Stimulated activated CD8-positive, alpha-beta memory T cell treated with anti-CD3 and anti-CD28 coated beads, Interleukin-12 subunit alpha, Interleukin-12 subunit beta, amount 100 ng/mL, for 24 hours (primary cell): ENCODE results near the gene CFAP68.
A peak's percentile ranks its signal among the peaks of the same experiment; 100 is the strongest.

ENCODE experiments used
- DNase-seq: peaks from one replicate; pipeline ENCODE4 v3.0.0-alpha.2; 2020; ENCODE audit errors: extremely low read depth

CFAP68 gene

GRCh38 chr11:111878849-111879636, at the start of gene CFAP68, which contains the start of gene FDXACB1:
TSS of gene CFAP68 (plus strand) at chr11:111879541. CDS start at chr11:111879561, 20 bp downstream.
TSS of gene FDXACB1 (minus strand) at chr11:111879165. CDS start at chr11:111879132, 33 bp downstream.
- DNase-seq, result peak; percentile 86

- no peak for DNase-seq
Observed at GRCh38 chr11:111833524-111833923, 45.8 kb upstream of the CFAP68 start.

DNA sequence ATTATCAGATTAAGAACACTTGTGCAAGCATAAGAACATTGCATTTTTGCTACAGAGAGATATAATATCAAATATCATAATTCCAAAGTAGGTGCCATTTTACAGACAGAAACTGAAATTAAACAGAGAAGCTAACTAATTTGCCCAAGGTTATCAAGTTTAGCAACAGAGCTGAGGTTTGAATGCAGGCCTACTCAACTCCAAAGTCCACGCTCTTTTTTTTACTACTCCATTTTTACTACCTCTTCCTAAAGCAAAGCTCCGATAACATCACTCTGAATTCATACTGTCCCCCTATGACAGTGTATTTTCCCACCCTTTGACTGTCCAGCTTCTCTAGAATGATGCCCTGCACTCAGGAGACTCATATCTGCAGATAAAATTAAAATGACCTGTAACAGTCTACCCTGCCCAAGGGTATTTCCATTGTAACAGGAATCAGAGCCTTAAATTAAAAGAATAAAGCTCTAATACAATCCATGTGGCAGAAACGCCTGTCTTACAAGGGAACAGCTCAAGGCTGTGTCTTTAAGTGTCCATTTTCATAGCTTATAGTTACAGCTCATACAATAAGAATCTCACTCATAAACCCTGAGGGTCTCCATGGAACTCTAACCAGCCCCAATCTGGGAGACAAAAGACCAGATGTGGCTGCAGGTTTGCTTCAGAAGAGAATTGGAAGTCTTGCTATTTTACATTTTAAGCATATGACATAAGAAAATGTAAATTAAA, 44.7 kb upstream of the CFAP68 start:
- DNase-seq, result no peak

DNA sequence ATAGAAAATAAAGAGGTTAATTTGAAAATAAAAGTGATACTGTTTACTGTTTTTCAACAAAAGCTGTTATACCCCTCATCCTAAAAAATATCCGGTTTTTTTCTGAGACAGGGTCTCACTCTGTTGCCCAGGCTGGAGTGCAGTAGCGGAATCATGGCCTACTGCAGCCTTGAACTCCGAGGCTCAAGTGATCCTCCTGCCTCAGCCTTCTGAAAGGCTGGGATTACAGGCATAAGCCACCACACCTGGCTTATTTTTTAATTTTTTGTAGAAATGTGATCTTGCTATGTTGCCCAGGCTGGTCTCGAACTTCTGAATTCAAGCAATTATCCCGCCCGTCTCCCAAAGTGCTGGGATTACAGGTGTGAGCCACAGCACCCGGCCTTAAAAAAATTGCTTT, 43.7 kb upstream of the CFAP68 start:
- DNase-seq, result no peak

- no peak for DNase-seq
Observed at GRCh38 chr11:111836162-111836561, 43.2 kb upstream of the CFAP68 start.

GRCh38 chr11:111836721-111837120, 42.6 kb upstream of the CFAP68 start:
- no peak for DNase-seq

DNA sequence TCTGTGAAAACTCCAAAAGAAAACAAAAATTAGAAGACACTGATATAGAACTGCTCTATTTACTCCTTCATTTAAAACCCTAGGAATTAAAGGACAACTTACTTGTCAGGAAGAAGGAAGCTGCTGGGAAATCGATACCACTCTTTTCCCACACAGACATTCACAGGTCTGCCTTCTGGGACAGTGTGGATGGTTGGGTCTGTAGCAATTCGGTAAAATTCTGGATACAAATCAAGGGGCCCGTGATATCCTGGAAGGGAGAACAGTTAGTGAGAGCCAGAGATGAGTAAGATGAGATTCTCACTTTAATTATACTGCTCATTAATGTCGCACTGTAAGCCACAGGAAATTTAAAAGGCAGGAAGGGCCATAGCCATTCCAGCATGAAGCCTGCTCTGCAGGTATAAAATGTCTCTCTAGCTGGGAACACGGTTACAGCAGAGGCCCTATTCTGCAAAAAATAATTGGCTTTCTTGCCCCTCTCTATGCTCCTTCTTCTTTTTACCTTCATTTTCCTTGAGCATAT, 41.9 kb upstream of the CFAP68 start:
- no peak for DNase-seq

- no peak for DNase-seq
Observed at GRCh38 chr11:111838054-111838453, 41.3 kb upstream of the CFAP68 start.

- DNase-seq, result no peak
Observed at GRCh38 chr11:111840143-111840542, 39.2 kb upstream of the CFAP68 start.

DNA sequence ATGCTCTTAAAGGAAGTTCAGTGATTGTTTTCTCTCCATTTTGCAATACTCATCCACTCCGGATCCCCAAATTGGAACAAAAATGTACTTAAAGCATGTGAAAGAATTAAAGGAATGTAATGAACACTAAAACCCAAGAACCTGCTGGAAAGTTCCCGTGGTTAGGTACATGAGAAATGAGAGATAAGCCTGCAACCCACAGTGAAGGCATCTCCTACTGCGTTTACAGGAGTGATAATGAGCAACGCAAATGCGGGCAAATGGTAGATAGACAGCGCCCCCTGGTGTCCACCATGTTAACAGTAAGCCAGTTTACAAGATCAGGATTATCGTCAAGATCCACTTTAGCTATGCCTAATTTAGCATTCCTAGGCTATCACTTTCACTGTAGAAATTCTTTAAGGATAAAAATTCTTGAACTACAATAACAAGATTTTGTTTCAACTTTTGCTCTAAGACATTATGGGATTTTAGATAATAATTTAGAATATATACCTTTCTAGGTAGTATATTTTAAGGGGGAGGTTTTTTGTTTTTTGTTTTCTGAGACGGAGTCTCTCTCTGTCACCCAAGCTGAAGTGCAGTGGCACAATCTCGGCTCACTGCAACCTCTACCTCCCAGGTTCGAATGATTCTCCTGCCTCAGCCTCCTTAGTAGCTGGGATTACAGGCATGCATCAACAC, 37.8 kb upstream of the CFAP68 start:
- peak; percentile 64 for DNase-seq

GRCh38 chr11:111843661-111844060, 35.7 kb upstream of the CFAP68 start:
- DNase-seq, result no peak

GRCh38 chr11:111845276-111846028, 33.9 kb upstream of the CFAP68 start:
- DNase-seq, result no peak

DNA sequence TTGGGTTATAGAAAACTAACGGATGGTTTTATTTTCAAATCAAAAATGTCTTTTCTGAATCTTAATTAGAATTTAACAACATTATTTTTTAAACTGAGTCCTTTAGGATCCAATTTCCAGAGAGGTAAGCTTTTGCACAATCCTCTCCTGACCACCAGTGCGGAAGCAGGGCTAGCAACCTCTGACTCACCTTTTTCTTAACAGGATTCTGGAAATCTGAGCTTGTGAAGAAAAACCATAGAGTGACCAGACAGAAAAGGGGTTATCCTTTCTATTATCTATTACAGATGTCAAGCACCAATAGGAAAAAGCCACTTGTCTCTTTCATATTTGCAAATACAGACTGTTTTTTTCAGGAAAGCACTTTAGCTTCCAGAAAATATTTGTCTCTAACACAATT, 33.3 kb upstream of the CFAP68 start:
- DNase-seq, result no peak

DNA sequence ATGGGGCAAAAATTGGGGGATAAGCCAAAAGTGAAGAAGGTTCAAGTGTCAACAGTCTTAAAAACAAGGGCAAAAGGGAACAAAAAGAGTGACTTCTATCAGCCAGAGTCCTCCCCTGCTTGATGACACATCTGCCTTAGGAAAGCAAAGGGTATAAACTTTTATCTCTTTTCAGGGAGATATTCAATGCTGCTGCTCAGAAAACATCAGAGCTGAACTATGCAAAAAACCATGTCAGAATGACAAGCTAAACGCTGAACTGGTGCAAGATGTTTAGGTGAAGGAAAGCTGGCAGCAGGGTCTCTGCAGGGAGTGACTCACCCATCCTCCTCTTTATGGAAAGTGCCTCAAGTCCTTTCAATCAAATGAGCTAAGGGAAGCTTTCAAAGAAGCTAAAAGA, 32.7 kb upstream of the CFAP68 start:
- DNase-seq, result no peak

DNA sequence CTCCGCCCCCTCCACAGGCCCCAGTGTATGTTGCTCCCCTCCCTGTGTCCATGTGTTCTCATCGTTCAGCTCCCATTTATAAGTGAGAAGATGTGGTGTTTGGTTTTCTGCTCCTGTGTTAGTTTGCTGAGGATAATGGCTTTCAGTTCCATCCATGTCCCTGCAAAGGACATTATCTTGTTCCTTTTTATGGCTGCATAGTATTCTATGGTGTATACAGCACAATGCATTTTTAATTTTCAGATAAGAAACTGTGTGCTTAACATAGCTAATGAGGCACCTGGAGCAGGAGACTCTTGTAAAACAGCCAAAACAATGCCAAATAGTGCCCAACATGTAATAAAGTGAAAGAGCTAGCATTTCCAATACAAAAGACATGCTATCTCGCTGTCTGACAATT, 29.7 kb upstream of the CFAP68 start:
- DNase-seq, result no peak

DNA sequence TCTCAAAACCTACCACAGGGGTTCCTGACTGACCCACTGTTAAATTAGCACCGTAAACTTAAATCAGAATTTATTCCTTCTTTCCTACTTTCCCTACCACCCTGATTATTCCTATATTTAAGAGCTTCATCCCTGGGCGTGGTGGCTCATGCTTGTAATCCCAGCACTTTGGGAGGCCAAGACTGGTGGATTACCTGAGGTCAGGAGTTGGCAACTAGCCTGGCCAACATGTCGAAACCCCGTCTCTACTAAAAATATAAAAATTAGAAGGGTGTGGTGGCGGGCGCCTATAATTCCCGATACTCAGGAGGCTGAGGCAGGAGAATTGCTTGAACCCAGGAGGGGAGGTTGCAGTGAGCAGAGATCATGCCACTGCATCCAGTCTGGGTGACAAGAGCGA, 28.3 kb upstream of the CFAP68 start:
- DNase-seq, result no peak

- DNase-seq, result no peak
Observed at GRCh38 chr11:111851636-111852035, 27.7 kb upstream of the CFAP68 start.

GRCh38 chr11:111852103-111852502, 27.2 kb upstream of the CFAP68 start:
- DNase-seq, result no peak

DNA sequence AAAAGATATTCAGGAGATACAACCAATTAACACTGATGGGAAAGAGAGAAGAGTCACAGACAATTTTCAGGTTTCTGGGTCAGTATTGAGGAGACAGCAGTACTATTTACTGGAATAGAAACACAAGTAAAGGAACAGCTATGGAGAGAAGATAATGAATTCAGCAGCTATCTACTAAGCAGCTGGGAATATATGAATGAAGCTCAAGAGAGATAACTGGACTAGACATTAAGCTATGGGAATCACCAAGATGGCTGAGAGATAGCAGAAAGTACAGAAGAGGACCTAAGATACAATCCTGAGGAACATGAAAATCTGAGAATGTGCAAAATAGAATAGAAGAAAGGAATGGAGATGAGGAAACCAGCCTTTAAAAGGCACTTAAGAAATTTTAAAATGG, 23.8 kb upstream of the CFAP68 start:
- DNase-seq, result no peak

GRCh38 chr11:111860257-111860656, 19.1 kb upstream of the CFAP68 start:
- DNase-seq, result no peak

- no peak for DNase-seq
Observed at GRCh38 chr11:111870113-111870512, 9.2 kb upstream of the CFAP68 start.

GRCh38 chr11:111870522-111870885, 8.8 kb upstream of the CFAP68 start:
- DNase-seq, result no peak
